Endothelial cell of umbilical vein (primary cell): ENCODE measurements around the gene ATP5PD.

Source experiments
- EZH2 ChIP-seq: IDR thresholded peaks from 2 replicates; pipeline ENCODE4 v1.6.1; 2012; ENCODE audit warnings: borderline replicate concordance, low read depth, mild to moderate bottlenecking, moderate library complexity, low read length, inconsistent platforms; ENCODE audit not compliant: severe bottlenecking
- MYC ChIP-seq: IDR thresholded peaks from one replicate; pipeline ENCODE4 v1.6.1; 2011; ENCODE audit warnings: mild to moderate bottlenecking, low read depth, low read length
- POLR2A ChIP-seq: IDR thresholded peaks from 2 replicates; pipeline ENCODE4 v1.6.1; 2012; ENCODE audit warnings: low read depth, mild to moderate bottlenecking, control low read depth, low read length
- TF ChIP-seq, protein P1 (sequence below), 2 donors: IDR thresholded peaks; 1 replicate in 1 of 2; 2 replicates in 1 of 2; pipeline ENCODE4 v1.5.1; 2011; ENCODE audit warnings: low read length in 2 of 2, mild to moderate bottlenecking in 2 of 2, moderate library complexity in 2 of 2, control low read depth in 1 of 2, inconsistent platforms in 1 of 2, low read depth in 1 of 2; ENCODE audit not compliant: insufficient read depth in 1 of 2; ENCODE audit errors: extremely low read depth in 1 of 2
- TF ChIP-seq, protein P2 (sequence below): IDR thresholded peaks from 2 replicates; pipeline ENCODE4 v1.6.1; 2011; ENCODE audit not compliant: insufficient read depth, insufficient read length

DNA sequence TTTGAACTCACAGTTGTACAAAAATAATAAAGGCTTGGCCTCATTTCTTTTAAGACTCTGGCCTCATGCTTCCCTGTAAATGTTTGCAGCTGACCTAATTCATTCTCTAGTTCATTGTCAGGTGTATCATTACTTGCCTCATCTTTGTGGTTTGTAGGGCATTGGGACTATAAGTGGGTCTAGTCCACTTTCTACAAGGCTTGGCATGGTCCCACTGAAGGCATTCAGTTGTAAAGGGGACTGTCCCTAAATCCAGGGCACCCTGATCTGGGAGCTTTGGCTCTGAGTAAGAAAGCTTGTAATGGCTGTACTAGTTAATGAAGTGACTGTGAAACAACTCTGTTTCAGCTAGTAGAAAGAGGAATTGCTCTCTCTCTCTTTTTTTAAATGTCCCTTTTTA lies 2.9 kb upstream of the ATP5PD start:
- TF ChIP-seq, protein P1, sequence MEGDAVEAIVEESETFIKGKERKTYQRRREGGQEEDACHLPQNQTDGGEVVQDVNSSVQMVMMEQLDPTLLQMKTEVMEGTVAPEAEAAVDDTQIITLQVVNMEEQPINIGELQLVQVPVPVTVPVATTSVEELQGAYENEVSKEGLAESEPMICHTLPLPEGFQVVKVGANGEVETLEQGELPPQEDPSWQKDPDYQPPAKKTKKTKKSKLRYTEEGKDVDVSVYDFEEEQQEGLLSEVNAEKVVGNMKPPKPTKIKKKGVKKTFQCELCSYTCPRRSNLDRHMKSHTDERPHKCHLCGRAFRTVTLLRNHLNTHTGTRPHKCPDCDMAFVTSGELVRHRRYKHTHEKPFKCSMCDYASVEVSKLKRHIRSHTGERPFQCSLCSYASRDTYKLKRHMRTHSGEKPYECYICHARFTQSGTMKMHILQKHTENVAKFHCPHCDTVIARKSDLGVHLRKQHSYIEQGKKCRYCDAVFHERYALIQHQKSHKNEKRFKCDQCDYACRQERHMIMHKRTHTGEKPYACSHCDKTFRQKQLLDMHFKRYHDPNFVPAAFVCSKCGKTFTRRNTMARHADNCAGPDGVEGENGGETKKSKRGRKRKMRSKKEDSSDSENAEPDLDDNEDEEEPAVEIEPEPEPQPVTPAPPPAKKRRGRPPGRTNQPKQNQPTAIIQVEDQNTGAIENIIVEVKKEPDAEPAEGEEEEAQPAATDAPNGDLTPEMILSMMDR (IDR thresholded peaks at IDR 0.05; ENCODE audit: extremely low read depth in 1 of 2, insufficient read depth in 1 of 2, low read depth in 1 of 2, low read length in 2 of 2): no peak
- TF ChIP-seq EZH2 (no peak), MYC (no peak), POLR2A (no peak)
- TF ChIP-seq, protein P2, sequence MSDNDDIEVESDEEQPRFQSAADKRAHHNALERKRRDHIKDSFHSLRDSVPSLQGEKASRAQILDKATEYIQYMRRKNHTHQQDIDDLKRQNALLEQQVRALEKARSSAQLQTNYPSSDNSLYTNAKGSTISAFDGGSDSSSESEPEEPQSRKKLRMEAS: no peak
